Umbilical cord (tissue), 2 donors: ENCODE data around the gene NHLRC4. TPM values are rescaled to one million over a fixed set of nuclear protein-coding genes. Genes with fewer than 3 reads are reported as not detected.

Source experiments
- DNase-seq: peaks from one replicate; pipeline ENCODE4 v3.0.0-alpha.2; 2015; ENCODE audit warnings: low spot score
- total RNA-seq: library from RNA; depleted of rRNA; stranded (reverse); fragments of >200 nt; gene quantifications from one replicate; pipeline ENCODE4 v1.2.3, GENCODE V29; 2014; ENCODE audit warnings: low replicate concordance; ENCODE audit not compliant: insufficient read depth

Gene NHLRC4
- total RNA-seq, 1 donor from 2014 or later: 0.48 TPM

DNA sequence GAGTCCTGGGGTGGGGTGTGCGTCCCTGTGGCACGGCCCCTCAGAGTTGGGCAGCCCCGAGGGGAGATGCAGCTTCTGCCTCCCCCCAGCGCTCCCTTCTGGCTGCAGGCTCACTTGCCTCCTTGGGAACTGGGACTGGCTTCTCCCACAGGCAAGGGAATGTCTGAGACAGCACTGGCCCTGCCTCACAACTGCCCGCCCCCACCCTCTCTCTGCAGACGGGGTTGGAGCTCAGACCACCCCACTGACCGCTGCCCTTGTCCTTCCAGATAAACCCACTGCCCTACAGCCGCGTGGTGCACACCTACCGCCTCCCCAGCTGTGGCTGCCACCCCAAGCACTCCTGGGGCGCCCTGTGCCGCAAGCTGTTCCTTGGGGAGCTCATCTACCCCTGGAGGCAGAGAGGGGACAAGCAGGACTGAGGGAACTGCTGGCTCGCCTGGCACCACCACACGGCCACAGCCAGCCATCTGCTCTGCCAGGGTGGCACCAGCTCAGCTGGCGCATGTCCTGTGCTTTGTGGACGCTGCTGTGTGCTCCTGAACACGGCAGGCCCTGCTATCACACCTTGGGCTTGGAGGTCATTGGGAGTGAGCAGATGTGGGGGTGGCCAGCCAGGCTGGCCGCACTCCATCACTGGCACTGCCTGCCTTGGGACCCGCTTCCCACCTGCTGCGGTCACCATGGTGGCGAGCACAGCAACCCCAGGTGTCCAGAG, 16.0 kb downstream of the NHLRC4 start:
- DNase-seq: no peak

DNA sequence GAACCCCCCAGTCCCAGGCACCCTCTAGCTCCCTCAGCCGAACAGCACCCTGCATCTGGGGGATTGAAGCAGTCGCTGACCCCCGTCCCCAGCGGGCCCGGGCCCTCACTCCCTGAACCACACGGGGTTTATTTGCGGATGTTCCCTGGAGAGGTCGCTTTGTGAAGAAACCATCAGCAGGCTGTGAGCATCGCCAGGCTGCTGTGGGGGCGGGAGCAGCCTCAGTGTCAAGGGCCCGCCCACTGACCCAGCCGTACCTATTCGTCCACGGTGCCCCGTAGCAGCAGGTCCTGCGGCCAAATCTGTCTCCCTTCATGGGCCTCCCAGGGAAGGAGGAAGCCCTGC, 16.6 kb downstream of the NHLRC4 start:
- DNase-seq: no peak

DNA sequence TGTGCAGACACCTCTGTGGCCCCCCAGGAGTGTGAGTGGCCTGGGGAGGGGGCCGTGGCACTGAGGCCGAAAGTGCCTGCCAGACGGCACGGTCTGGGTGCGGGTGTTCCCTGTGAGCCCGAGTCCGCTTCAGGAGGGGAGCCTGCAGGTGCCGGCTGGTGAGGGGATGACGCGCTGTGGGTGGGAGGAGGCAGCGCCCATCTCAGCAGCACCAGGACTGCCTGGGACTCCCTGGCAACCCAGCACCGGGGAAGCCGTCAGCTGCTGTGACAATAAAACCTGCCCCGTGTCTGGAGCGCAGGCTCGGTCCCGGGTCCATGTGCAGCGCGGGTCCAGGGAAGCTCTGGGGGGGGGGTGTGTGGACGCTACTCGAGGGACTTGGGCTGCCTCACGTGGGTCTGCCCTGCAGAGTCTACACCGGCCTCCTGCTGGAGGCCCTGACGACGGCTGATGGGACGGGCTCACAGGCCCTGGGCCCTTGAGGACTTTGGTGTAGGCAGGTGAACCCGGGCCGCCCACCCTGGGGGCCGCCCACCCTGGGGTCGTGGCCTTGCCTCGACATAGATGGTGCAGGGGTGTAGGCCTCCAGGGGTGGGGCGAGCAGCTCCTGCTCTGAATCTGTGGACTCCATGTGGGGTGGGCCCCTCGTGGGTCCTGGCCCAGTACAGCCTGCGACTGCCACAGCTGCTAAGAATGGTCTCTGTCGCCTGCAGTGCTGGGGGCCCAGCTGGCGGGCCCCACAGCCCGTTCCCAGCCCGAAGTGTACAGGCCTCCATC, 17.2 kb downstream of the NHLRC4 start:
- no peak for DNase-seq

DNA sequence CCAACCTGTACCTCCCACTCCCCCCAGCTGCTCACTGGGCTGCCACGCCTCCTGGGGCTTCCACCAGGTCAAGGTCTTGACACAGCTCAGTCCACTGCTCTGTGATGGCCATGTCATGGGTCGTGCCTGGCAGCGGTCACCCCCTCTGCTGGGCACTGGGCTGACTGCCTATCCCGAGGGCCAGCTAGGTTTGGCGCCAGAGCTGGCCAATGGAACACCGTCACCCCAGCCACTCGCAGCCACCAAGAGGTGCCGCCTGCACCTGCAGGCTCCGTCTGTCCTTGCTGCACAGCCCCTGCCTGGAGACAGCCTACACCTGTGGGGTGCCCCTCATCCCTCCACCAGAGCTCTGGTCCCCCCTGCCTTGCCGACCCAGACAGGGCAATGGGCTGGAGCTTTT, 18.5 kb downstream of the NHLRC4 start:
- DNase-seq: no peak

DNA sequence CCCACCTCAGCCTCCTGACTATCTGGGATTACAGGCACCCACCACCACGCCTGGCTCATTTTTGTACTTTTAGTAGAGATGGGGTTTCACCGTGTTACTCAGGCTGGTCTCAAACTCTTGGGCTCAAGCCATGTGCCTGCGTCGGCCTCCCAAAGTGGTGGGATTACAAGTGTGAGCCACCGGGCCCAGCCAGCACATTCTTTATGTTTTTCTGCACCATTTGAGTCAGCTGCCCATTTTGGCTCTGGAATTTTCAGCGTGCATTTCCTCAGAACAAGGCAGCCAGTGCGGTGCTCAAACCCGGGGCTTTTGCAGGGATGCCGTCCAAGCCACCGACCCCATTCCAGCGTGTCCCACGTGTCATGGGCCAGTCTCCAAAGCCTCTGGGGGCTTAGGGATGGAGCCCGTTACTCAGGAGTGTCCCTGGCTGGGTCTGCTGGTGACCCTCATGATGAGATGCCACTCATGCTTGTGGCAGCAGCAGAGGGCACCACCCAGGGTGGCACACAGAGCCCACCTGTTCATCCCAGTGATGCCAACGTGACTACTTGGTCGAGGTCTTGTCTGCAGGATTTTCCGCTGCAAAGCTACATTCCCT, 19.3 kb downstream of the NHLRC4 start:
- no peak for DNase-seq

DNA sequence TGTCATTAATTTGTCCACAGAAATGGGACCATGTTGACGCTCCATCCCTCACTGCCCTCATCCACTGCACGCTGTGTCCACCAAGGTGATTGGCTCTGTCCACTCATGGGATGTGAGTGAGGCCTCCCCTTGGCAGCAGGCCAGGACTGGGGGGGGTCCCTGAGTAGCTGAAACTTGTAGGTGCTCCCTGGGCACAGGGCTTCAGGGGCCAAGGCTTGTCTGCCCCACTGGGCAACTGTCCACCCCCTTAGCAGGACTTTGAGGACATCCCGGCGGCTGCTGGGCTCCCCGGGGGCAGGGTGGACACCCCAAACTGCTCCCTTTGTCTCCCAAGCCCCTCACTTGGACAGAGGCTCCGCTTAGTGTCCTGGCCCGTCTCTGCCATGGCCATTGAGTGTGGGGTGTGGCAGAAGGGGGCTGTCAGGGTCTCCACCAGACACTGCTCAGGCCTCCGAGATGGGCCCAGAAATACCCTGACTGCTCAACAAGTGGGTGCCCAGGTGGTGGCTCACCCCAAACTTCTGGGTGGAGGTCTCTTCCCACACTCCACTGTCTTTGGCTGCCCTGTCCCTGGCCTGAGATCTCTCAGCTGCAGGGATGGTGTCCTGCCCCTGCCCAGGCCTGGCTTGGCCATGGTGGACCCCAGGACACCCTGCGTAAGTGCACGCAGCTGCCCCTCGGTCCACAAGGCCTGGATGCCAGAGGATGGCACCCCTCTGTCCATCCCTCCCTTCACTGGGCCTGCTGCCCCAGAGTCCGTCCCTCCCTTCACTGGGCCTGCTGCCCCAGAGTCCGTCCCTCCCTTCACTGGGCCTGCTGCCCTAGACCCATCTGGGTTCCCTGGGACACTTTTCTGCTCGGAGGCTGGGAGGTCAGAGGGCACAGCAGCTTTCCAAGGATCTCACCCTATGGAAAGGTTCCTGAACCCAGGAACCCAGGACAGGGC, 20.1 kb downstream of the NHLRC4 start:
- no peak for DNase-seq

DNA sequence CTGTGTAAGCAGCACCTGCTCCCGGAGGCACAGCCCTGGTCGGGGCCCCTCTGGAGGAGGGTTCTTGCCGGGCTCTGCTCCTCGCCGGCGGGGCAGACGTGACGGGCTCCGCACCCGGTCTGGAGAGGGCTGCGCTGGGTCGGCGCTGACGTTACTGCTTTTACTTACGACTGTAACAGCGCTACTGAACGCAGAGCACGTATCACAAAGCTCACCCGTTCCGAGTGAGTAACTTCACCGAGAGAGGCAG, 21.8 kb downstream of the NHLRC4 start:
- DNase-seq: peak; percentile 57

DNA sequence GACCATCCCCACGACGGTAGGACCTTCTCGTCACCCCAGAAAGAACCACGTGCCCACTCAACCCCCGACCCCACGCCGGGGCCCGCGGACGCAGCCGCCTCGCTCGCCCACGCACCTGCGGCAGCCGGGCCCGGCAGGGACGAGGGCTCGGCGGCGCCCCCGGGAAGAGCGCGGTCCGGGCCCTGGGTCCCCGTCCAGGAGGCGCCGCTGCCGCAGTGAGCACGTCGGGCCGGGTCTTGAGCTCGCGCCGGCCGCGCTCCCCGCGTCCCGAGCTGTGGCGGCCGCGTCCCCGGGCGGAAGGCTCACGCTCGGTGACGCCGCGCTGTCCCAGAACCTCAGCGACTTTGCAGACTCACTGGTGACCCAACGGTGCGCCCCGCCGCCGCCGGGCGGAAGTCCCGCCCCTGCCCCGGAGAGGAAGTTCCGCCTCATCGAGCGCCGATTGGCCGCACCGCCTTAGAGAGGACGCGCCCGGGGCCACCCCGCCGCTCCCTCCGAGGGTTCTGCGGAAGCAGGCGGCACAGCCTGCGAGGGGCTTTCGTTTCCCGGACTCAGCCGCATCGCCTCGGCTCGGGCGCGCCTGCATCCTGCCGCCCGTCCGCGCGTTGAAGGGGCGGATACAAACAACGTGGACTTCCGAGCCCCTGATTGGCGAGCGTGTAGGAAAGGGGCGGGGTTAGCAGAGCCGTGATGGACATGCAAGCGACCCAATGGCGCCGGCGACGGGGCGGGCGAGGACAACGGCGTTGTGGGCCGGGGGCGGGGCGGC, 22.3 kb downstream of the NHLRC4 start:
- peak; percentile 98 for DNase-seq

DNA sequence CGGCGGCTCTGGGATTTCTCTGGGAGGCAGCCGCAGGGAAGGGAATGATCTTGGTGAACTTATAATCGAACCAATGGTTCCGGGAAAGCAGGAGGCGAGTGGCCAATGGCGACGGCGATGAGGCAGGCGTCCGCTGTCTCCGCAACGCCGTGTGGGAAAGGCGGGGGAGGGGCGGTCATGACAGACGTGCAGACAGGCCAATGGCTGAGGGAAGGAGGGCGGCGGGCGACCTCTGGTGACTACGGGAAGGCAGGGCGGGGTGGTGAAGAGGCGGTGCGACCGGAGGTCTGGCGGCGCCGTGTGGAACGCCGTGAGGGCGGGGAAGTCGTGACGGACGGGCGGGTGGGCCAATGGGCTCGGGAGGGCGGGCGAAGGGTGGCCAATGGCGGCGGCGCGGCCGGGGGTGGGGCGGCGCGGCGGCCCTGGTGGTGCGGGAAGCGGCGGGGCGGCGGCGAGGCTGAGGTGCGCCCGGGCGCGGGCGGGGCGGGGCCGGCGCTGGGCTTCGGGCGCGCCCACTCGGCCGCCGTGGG, 22.9 kb downstream of the NHLRC4 start, which contains the start of gene RAB40C:
TSS of gene RAB40C (plus strand) at position 409 of the 530 bp plus-strand sequence. CDS start 226 bp downstream, outside the sequence.
- DNase-seq: peak; percentile 99

DNA sequence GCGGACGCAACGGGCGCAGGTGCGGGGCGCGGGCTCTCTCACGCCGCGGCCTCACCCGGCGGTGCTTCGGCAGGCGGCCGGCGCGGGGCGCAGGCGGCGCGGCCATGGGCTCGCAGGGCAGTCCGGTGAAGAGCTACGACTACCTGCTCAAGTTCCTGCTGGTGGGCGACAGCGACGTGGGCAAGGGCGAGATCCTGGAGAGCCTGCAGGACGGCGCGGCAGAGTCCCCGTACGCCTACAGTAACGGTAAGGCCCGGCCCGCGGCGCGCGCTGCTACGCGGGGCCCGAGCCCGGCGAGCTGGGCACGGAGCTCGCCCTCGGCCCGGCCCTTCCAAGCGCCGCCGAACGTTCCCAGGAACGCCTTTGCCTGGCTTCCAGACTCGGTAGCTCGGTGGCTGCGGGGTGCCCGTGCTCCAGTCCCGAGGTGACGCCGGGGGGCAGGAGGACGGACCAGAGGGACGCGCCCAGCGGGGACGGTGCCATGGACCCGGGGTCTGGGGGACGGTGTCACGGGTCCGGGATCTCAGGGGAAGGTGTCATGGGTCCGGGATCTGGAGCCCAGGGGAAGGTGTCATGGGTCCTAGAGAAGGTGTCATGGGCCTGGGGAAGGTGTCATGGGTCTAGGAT, 23.5 kb downstream of the NHLRC4 start:
- peak; percentile 47 for DNase-seq

DNA sequence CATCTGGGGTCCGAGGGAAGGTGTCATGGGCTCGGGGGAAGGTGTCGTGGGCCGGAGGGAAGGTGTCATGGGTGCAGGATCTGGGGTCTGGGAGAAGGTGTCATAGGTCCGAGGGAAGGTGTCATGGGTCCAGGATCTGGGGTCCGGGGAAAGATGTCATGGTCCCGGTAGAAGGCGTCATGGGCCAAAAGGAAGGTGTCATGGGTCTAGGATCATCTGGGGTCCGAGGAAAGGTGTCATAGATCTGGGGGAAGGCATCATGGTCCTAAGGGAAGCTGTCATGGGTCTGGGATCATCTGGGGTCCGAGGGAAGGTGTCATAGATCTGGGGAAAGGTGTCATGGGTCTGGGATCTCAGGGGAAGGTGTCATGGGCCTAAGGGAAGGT, 24.0 kb downstream of the NHLRC4 start:
- DNase-seq: no peak

DNA sequence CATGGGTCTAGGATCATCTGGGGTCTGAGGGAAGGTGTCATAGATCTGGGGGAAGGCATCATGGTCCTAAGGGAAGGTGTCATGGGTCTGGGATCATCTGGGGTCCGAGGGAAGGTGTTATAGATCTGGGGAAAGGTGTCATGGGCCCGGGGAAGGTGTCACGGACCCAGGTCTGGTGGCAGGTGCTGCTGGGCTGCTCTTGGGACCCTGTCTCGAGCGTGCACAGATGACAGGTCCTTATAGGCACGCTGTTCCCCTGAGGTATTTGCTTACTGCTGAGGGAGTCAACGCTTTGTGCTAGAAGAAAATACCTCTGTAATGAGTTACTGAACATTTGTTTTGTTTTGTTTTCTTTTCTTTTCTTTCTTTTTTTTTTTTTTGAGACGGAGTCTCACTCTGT, 24.4 kb downstream of the NHLRC4 start:
- no peak for DNase-seq

DNA sequence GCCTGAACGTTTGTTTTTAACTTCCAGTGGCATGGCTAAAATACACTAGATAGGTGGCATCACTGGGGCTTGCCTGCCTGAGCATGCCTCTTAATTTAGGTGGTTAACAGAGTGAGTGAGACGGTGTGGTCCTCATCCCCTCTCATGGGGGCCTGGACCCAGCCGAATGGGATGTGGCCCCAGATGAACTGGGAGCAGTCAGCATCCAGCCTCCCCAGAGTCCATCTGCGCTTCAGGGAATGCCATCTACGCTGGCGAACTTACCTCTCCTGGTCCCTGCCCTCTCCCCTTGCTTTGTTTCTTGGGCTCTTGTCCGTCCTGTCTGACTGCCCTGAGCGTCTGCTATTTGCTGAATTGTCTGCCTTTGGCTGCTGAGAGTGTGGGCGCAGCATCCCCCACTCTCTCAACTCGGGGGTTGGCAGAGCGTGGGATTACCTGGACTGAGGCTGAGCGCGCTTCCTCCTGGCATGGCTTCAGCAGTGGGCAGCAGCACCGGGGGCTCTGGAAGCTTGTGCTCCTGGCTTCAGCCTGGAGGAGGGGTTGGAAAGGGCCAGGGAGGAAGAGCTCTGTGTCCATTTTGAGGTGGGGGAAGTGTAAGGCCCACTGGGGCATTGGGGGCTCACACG, 25.2 kb downstream of the NHLRC4 start:
- no peak for DNase-seq

DNA sequence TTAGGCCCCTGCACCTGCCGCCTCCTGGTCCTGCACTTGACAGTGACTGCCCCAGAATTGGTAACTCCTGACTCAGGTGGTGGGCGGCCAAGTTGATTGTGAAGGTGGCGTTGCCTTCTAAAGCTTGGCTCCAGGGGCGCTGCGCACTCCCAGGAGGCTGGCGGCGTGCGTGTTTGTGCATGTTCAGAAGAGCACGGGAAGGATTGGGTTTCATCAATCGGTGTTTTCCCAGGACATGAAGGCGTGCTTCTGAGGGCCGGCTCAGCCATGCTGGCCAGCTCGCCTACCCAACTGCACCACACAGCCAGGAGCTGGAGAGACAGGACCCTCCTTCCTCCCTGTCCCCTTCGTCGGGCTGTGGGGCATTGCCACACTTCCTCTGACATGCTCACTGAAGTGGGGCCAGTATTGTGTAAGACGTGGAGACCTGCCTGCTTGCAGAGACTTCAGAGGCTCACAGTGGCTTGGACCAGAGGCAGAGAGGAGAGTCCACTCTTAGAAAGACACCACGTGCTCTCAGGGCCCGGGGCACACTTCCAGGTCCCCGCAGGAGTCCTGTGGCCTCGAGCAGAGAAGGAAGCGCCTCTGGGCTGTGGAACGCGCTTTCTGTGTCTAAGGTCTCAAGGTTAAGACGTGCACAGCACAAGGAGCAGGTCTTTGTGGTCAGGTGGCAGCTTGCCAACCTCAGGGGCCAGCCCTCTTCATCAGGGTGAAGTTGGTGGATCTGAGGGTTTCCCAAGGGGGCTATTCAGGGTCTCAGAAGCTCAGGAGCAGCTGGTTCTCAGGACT, 25.9 kb downstream of the NHLRC4 start:
- DNase-seq: peak; percentile 65

DNA sequence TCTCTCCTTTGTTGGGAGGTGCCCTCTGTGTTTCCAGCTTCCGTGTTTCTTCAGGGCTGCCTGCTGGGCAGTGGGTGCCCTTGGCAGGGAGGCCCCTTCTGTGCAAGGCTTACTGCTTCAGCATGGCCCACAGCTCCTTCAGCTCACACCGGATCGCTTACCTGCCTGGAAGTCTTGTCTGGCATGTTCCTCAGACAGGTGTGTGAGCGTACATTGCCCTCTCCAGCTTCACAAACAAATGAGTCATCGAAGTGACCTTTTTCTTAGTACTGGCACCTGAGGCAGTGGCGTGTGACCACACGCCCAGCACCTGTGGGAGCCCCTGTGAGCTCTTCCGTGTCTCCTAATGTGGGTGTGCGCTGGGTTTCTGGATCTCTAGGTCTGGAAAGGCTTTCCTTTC, 26.6 kb downstream of the NHLRC4 start:
- peak; percentile 70 for DNase-seq

DNA sequence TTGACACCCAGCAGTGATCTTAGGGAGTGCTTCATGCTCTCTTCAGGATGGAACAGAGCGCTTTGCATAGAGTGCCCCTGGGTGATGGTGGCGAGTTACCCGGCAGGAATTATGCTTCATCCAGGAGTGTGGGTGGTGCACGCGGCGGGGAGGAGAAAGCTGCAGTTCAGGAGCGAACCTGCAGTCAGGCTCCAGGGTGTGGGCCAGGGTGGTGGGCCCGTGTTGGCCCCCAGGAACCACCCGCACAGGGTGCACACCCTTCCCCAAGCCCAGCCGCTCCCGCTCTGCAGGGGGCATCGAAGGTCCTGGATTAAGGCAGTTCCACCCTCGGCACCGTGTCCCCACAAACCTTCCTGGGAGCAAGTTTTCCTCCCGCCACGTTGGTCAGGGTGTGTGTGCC, 27.0 kb downstream of the NHLRC4 start:
- DNase-seq: no peak

DNA sequence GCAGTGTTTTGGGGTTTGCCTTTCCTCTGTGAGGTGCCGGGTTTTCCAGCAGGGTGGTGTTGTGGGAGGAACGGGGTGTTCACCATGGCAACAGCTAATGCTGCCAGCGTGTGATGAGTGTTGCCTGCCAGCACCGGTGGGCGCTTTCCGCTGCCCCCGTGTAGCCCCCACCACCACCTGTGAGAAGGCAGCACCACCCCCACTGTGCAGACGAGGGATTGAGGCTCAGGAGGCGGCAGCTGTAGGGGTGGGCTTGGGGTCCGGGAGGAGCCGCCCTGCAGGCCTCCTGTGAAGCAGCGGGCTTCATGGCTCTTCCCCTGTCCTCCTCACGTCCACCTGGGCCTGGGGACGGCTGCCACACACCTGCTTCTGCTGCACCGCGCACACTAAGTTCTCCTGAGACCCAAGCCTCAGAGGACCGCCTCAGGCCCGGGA, 28.3 kb downstream of the NHLRC4 start:
- DNase-seq: no peak

DNA sequence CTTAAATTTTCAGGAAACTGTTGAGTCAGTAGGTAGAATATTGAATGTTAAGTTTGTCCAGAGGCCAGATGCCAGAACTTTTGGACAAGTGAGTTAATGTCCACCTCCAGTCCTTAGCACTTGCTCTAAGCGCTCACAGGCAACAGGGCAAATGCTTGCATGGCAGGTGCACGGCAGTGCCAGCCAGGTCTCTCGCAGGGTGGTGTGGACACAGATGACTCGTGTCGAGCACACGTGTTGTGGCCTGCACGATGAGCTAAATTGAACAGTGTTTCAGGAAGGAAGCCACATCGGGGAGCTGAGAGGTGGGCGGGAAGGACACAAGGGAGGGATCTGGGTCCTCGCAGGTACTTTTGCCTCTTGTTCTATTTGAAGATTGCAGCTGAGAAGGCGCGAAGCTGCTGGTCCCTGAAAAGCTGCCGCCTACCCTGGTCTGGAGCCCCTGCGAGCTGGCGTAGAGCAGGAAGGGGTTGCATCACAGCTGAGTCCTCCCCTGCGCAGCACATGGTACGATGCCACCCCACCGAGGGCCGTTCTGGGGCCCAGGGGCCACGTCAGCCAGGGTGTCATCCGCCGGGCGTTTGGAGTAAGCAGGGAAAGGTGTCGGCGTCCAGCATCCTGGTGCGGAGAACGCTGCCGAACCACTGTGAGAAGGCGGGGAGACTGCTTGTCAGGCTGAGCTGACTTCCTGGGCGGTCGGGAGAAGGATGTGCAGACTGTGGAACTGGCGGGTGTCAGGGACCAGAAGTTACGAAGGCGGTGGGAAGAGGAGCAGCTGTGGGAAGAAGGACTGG, 29.3 kb downstream of the NHLRC4 start:
- no peak for DNase-seq
